A673 (cell line): ENCODE data around the gene PAX9. TPM values are rescaled to one million over a fixed set of nuclear protein-coding genes. Genes with fewer than 3 reads are reported as not detected.

ENCODE experiments used
- BruUV-seq: library from RNA; stranded (reverse); fragments of 400-500 nt; replicated peaks from 2 replicates; lab custom pipeline; 2021; lab: Mats Ljungman, UMichigan
- CTCF ChIA-PET: fragments of 300-600 bp; sonication (Branson Sonifier 250); formaldehyde crosslinking; loops from one replicate; lab custom pipeline; 2022; ENCODE audit warnings: antibody characterized with exemption; lab: Charles Lee
- POLR2A ChIA-PET: fragments of 300-600 bp; sonication (Branson Sonifier 250); formaldehyde crosslinking; loops from one replicate; lab custom pipeline; 2022; ENCODE audit warnings: antibody characterized with exemption; ENCODE audit not compliant: low non-redundant PET; lab: Charles Lee
- DNase-seq: peaks from one replicate; pipeline ENCODE4 v3.0.0-alpha.2; 2015; ENCODE audit warnings: low spot score
- H3K27ac ChIP-seq: fragments of 200-600 bp; sonication (generic); 2 replicates; pipeline ENCODE4 v1.5.1; 2016; ENCODE audit warnings: mixed run types, low read depth, mild to moderate bottlenecking, mixed read lengths, antibody characterized with exemption, low read length; ENCODE audit not compliant: poor library complexity, severe bottlenecking
- H3K27me3 ChIP-seq: fragments of 200-600 bp; sonication (generic); replicated peaks from 2 replicates; pipeline ENCODE4 v1.6.1; 2017; ENCODE audit warnings: mixed run types, low read depth, mild to moderate bottlenecking, mixed read lengths, antibody characterized with exemption, low read length; ENCODE audit not compliant: insufficient read depth, poor library complexity
- H3K36me3 ChIP-seq: fragments of 200-600 bp; sonication (generic); 2 replicates; pipeline ENCODE4 v1.6.1; 2016; ENCODE audit warnings: mixed run types, mild to moderate bottlenecking, mixed read lengths, antibody characterized with exemption, low read length; ENCODE audit not compliant: insufficient read depth, poor library complexity, severe bottlenecking
- H3K4me1 ChIP-seq: fragments of 200-600 bp; sonication (generic); 2 replicates; pipeline ENCODE4 v1.6.1; 2017; ENCODE audit warnings: mixed run types, mild to moderate bottlenecking, mixed read lengths, antibody characterized with exemption, low read length; ENCODE audit not compliant: insufficient read depth, poor library complexity, severe bottlenecking
- H3K4me3 ChIP-seq: fragments of 200-600 bp; sonication (generic); 2 replicates; pipeline ENCODE4 v1.5.1; 2016; ENCODE audit warnings: low read depth, mixed run types, mild to moderate bottlenecking, mixed read lengths, low read length; ENCODE audit not compliant: poor library complexity, severe bottlenecking
- H3K9me3 ChIP-seq: fragments of 200-600 bp; sonication (generic); 2 replicates; pipeline ENCODE4 v1.6.1; 2016; ENCODE audit warnings: mixed run types, low read depth, mild to moderate bottlenecking, mixed read lengths, antibody characterized with exemption, low read length; ENCODE audit not compliant: poor library complexity, severe bottlenecking
- CTCF ChIP-seq: fragments of 300-800, 200-600 bp; sonication (generic); conservative IDR thresholded peaks from 2 replicates; pipeline ENCODE4 v1.5.1; 2017; ENCODE audit warnings: low read depth, mild to moderate bottlenecking, antibody characterized with exemption, low read length, moderate library complexity, mixed read lengths
- EZH2 ChIP-seq: fragments of 200-600 bp; sonication (generic); IDR thresholded peaks from 2 replicates; pipeline ENCODE4 v1.6.1; 2017; ENCODE audit warnings: borderline replicate concordance, low read depth, mild to moderate bottlenecking, mixed read lengths, antibody characterized with exemption, low read length; ENCODE audit not compliant: poor library complexity, severe bottlenecking
- intact Hi-C: fragments of 100-400 bp; cut with micrococcal nuclease; formaldehyde crosslinking; loops from one replicate; pipeline ENCODE4 v1.10.0; 2022; ENCODE audit not compliant: unreplicated experiment
- total RNA-seq: library from RNA; stranded (reverse); gene quantifications from 2 replicates; pipeline ENCODE4 v1.2.3, GENCODE V29; 2021

The PAX9 gene
- total RNA-seq, 1 experiment from 2014 or later, result 23.4 TPM

- no peak overlapping the region for H3K4me3 ChIP-seq
- H3K27me3 ChIP-seq, result no peaks in the 10 kb centered on the region
- ChIA-PET POLR2A (no interaction called here), CTCF (no interaction called here)
- no TSS peak for BruUV-seq
- intact Hi-C loops, result no loop called here
- H3K4me1 ChIP-seq, result no peaks in the 10 kb centered on the region
- no peaks in the 10 kb centered on the region for H3K36me3 ChIP-seq
- H3K9me3 ChIP-seq, result no peaks in the 10 kb centered on the region
- DNase-seq, result no peak
- no peak overlapping the region for H3K27ac ChIP-seq
- TF ChIP-seq EZH2 (no peak), CTCF (no peak)
Measured at GRCh38 chr14:36625436-36625835, 36.2 kb upstream of the PAX9 start.

- ChIA-PET POLR2A (no interaction called here), CTCF (no interaction called here)
- Histone ChIP-seq H3K4me1 (no peaks in the 10 kb centered on the region), H3K9me3 (no peaks in the 10 kb centered on the region), H3K27ac (no peak overlapping the region), H3K4me3 (no peak overlapping the region), H3K36me3 (no peaks in the 10 kb centered on the region), H3K27me3 (no peaks in the 10 kb centered on the region)
- no peak for DNase-seq
- TF ChIP-seq CTCF, result no peak
- TF ChIP-seq EZH2, result no peak
- no TSS peak for BruUV-seq
- intact Hi-C loops, result no loop called here
Measured at GRCh38 chr14:36626151-36626550, 35.5 kb upstream of the PAX9 start.

GRCh38 chr14:36627981-36628380 is 33.7 kb upstream of the PAX9 start:
- Histone ChIP-seq H3K4me1 (no peaks in the 10 kb centered on the region), H3K36me3 (no peaks in the 10 kb centered on the region), H3K27me3 (no peaks in the 10 kb centered on the region), H3K4me3 (no peak overlapping the region), H3K27ac (no peak overlapping the region), H3K9me3 (no peaks in the 10 kb centered on the region)
- ChIA-PET CTCF (no interaction called here), POLR2A (no interaction called here)
- TF ChIP-seq EZH2, result no peak
- TF ChIP-seq CTCF, result no peak
- DNase-seq, result no peak
- intact Hi-C loops, result no loop called here
- no TSS peak for BruUV-seq
